K562 (cell line): ENCODE data around the gene SHB. TPM values are rescaled to one million over a fixed set of nuclear protein-coding genes. Genes with fewer than 3 reads are reported as not detected.

ENCODE experiments used
- ATAC-seq: fragments of 200-7000 bp; cut with Tn5 transposase; 3 replicates; pipeline ENCODE4 v1.9.1; 2020; ENCODE audit warnings: moderate library complexity
- BruUV-seq: library from RNA; stranded (reverse); fragments of 400-500 nt; replicated peaks from 2 replicates; lab custom pipeline; 2021; lab: Mats Ljungman, UMichigan
- CTCF ChIA-PET: fragments of 300-600 bp; formaldehyde crosslinking; extraction: SDS; loops from one replicate; lab custom pipeline; 2021; ENCODE audit warnings: low intra/inter-chr PET ratio; lab: Yijun Ruan, JAX
- POLR2A ChIA-PET: fragments of 300-600, 350-650 bp; sonication (Branson Sonifier 250); formaldehyde crosslinking; extraction: SDS; loops from one replicate; lab custom pipeline; 2021; ENCODE audit warnings: antibody characterized with exemption, inconsistent platforms; lab: Yijun Ruan, JAX
- DNase-seq, 4 experiments: peaks; one replicate each; pipeline versions ENCODE4 v3.0.0 to v3.0.0-alpha.2; 2011 to 2018; ENCODE audit warnings: low spot score in 3 of 4, mixed read lengths in 3 of 4; ENCODE audit errors: extremely low read depth in 1 of 4
- FAIRE-seq: peaks from 2 replicates; lab custom pipeline; 2011; peaks lifted over from hg19 to GRCh38; lab: Jason Lieb, UNC
- H2AFZ ChIP-seq: 2 replicates; pipeline ENCODE4 v1.6.0; 2011; ENCODE audit warnings: low read depth, low read length, control low read depth, inconsistent platforms
- H3K27ac ChIP-seq: fragments of 200-600 bp; 3 replicates; pipeline ENCODE4 v1.8.0; 2011; ENCODE audit warnings: low read depth, mild to moderate bottlenecking, control low read depth, inconsistent platforms, low read length, moderate library complexity, mixed read lengths; ENCODE audit errors: extremely low read depth
- H3K27me3 ChIP-seq, 2 experiments: fragments of 300-600 bp in 1 of 2; 2 replicates in 1 of 2; 3 replicates in 1 of 2; pipeline versions ENCODE4 v1.6.0 to v1.8.0; 2011; ENCODE audit warnings: inconsistent platforms in 2 of 2, low read length in 2 of 2, mild to moderate bottlenecking in 1 of 2, mixed read lengths in 1 of 2, moderate library complexity in 1 of 2; ENCODE audit not compliant: control insufficient read depth in 2 of 2, insufficient read depth in 2 of 2
- H3K36me3 ChIP-seq: fragments of 300-600 bp; 3 replicates; pipeline ENCODE4 v1.8.0; 2011; ENCODE audit warnings: mild to moderate bottlenecking, low read length, inconsistent platforms; ENCODE audit not compliant: control insufficient read depth, insufficient read depth
- H3K4me1 ChIP-seq, 2 experiments: fragments of 200-600 bp in 1 of 2; replicated peaks in 1 of 2; 2 replicates in 1 of 2; 3 replicates in 1 of 2; pipeline versions ENCODE4 v1.5.1 to v1.8.0; 2011; ENCODE audit warnings: inconsistent platforms in 2 of 2, low read length in 2 of 2, mild to moderate bottlenecking in 1 of 2, mixed read lengths in 1 of 2, moderate library complexity in 1 of 2; ENCODE audit not compliant: control insufficient read depth in 2 of 2, insufficient read depth in 2 of 2
- H3K4me2 ChIP-seq: 2 replicates; pipeline ENCODE4 v1.6.1; 2011; ENCODE audit warnings: low read length, control low read depth, inconsistent platforms, mixed read lengths; ENCODE audit not compliant: insufficient read depth
- H3K4me3 ChIP-seq: fragments of 200-600 bp; sonication (generic), shearing (Covaris generic); 2 replicates; pipeline ENCODE4 v1.5.1; 2016; ENCODE audit warnings: control low read depth, inconsistent platforms
- H3K79me2 ChIP-seq: fragments of 200-600 bp; 3 replicates; pipeline ENCODE4 v1.8.0; 2011; ENCODE audit warnings: low read length, inconsistent platforms; ENCODE audit not compliant: control insufficient read depth, insufficient read depth
- H3K9ac ChIP-seq, 2 experiments: 2 replicates each; pipeline versions ENCODE4 v1.6.0 to v1.6.1; 2011; ENCODE audit warnings: low read depth in 2 of 2, low read length in 2 of 2, control low read depth in 1 of 2, inconsistent platforms in 1 of 2, mild to moderate bottlenecking in 1 of 2, mixed read lengths in 1 of 2; ENCODE audit not compliant: insufficient read depth in 1 of 2
- H3K9me1 ChIP-seq: one replicate; pipeline ENCODE4 v1.6.0; 2011; ENCODE audit warnings: inconsistent platforms, mild to moderate bottlenecking, low read length, moderate library complexity; ENCODE audit not compliant: control insufficient read depth, insufficient read depth
- H3K9me3 ChIP-seq: replicated peaks from 2 replicates; pipeline ENCODE4 v1.5.1; 2011; ENCODE audit warnings: low read depth, low read length, inconsistent platforms; ENCODE audit not compliant: control insufficient read depth, insufficient read depth
- H4K20me1 ChIP-seq: replicated peaks from 2 replicates; pipeline ENCODE4 v1.6.1; 2011; ENCODE audit warnings: low read length, inconsistent platforms, mixed read lengths; ENCODE audit not compliant: control insufficient read depth, insufficient read depth
- ADNP ChIP-seq: fragments of 200-800 bp; sonication (Bioruptor generic); IDR thresholded peaks from 2 replicates; pipeline ENCODE4 v1.6.1; 2016; ENCODE audit warnings: missing genetic modification characterization, missing compliant biosample characterization
- HDAC2 ChIP-seq: fragments of 450-650 bp; IDR thresholded peaks from 2 replicates; pipeline ENCODE4 v1.6.1; 2016; ENCODE audit warnings: mild to moderate bottlenecking
- KDM1A ChIP-seq, 2 experiments: fragments of 450-650 bp; IDR thresholded peaks; 2 replicates each; pipeline ENCODE4 v1.6.1; 2016; ENCODE audit warnings: mild to moderate bottlenecking in 2 of 2
- KHSRP ChIP-seq: fragments of 450-650 bp; IDR thresholded peaks from 2 replicates; pipeline ENCODE4 v1.6.1; 2017
- MEIS2 ChIP-seq: fragments of 450-650 bp; IDR thresholded peaks from 2 replicates; pipeline ENCODE4 v1.6.1; 2014; ENCODE audit warnings: mild to moderate bottlenecking; ENCODE audit not compliant: partially characterized antibody
- NUFIP1 ChIP-seq: fragments of 450-650 bp; IDR thresholded peaks from 2 replicates; pipeline ENCODE4 v1.6.1; 2018; ENCODE audit not compliant: partially characterized antibody
- RBM25 ChIP-seq: fragments of 200-400 bp; formaldehyde crosslinking; IDR thresholded peaks from 2 replicates; pipeline ENCODE4 v1.6.1; 2018; ENCODE audit warnings: low read length, low read depth, moderate library complexity; ENCODE audit not compliant: severe bottlenecking
- TBP ChIP-seq: optimal IDR thresholded peaks from 2 replicates; pipeline ENCODE3; 2011; ENCODE audit warnings: low read depth, low read length, improper control_type of control experiment
- TCF7L2 ChIP-seq: fragments of 150-350 bp; IDR thresholded peaks from 2 replicates; pipeline ENCODE4 v1.6.1; 2016; ENCODE audit warnings: low read depth, mild to moderate bottlenecking, low read length, moderate library complexity
- ZNF609 ChIP-seq: sonication (generic); formaldehyde crosslinking; IDR thresholded peaks from 2 replicates; pipeline ENCODE4 v1.8.1; 2023; ENCODE audit warnings: missing genetic modification reagents, mild to moderate bottlenecking, borderline replicate concordance
- WGBS: fragments of 100-300 bp; shearing (Covaris generic); methylation state at CpG from one replicate; pipeline ENCODE4 v1.1.6; 2016; ENCODE audit warnings: low coverage, mixed read lengths; ENCODE audit not compliant: insufficient coverage; ENCODE audit errors: missing lambda C conversion rate; 5-methylcytosine and 5-hydroxymethylcytosine counted together
- in situ Hi-C: fragments of 300-500 bp; cut with MboI; formaldehyde crosslinking; loops from 4 replicates; pipeline ENCODE4 v1.15.0; 2018; ENCODE audit warnings: inconsistent platforms, mixed read lengths
- intact Hi-C: fragments of 100-400 bp; cut with micrococcal nuclease; formaldehyde crosslinking; loops from 2 replicates; pipeline ENCODE4 v1.14.2; 2022
- polyA plus RNA-seq, 8 experiments: library from polyadenylated mRNA; depleted of rRNA in 4 of 8; stranded (reverse) in 5 of 8; unstranded in 3 of 8; fragments of >200 nt; fragmentation: Nextera tagmentation in 2 of 8; fragmentation: Illumina TruSeq in 1 of 8; extraction: Ambion mirVana in 2 of 8; extraction: Trizol in 1 of 8; gene quantifications; 2 replicates each; pipeline versions ENCODE4 v1.2.1 to v1.2.3, GENCODE V29; 2011 to 2014; ENCODE audit warnings: inconsistent platforms in 1 of 8, missing spikeins in 1 of 8
- total RNA-seq, 7 experiments: library from RNA; depleted of rRNA in 6 of 7; stranded (reverse); fragments of >200 nt in 6 of 7; fragmentation: Illumina TruSeq in 2 of 7; extraction: Trizol in 2 of 7; gene quantifications; 2 replicates each; pipeline versions ENCODE4 v1.2.1 to v1.2.3, GENCODE V29; 2011 to 2021; ENCODE audit warnings: low replicate concordance in 1 of 7
- TF ChIP-seq, protein P1 (sequence below): fragments of 450-650 bp; IDR thresholded peaks from 2 replicates; pipeline ENCODE4 v1.6.1; 2016
- TF ChIP-seq, protein P2 (sequence below), 2 experiments: fragments of 450-650 bp in 1 of 2; IDR thresholded peaks; 2 replicates each; pipeline ENCODE4 v1.6.1; 2011 to 2017; ENCODE audit warnings: low read depth in 2 of 2, antibody characterized with exemption in 1 of 2, borderline replicate concordance in 1 of 2, low read length in 1 of 2, mild to moderate bottlenecking in 1 of 2, mixed read lengths in 1 of 2; ENCODE audit not compliant: control insufficient read depth in 1 of 2

SHB gene
- total and polyA plus RNA-seq, 9 of the 15 experiments (the other 6 are each of a cell fraction or from before 2014, with no cell fraction given), result 0.78 to 16.0 (median 5.3) TPM

DNA sequence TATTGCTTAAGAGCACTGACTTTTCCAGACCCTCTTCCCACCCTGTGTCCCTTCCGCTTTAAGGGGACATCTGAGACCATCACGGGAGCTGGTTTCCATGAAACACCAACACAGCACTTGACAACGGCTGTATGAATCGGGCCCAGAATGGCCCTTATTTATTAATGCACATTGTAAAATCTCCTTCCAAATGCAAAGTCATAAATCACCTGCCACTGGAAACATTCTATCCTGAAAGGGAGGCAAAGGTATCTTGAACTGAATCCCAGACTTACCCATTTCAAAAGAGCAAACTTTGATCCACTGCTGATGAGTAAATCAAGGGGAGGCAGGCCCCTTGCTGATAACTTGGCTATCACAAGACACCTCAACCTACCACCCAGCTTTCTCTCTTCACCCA, 37.4 kb downstream of the SHB start (continued):
- TF ChIP-seq, protein P1, sequence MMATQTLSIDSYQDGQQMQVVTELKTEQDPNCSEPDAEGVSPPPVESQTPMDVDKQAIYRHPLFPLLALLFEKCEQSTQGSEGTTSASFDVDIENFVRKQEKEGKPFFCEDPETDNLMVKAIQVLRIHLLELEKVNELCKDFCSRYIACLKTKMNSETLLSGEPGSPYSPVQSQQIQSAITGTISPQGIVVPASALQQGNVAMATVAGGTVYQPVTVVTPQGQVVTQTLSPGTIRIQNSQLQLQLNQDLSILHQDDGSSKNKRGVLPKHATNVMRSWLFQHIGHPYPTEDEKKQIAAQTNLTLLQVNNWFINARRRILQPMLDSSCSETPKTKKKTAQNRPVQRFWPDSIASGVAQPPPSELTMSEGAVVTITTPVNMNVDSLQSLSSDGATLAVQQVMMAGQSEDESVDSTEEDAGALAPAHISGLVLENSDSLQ, result peak; percentile 45; the same call in 1 of the 2 replicates
- peak; percentile 66 for TF ChIP-seq MEIS2

DNA sequence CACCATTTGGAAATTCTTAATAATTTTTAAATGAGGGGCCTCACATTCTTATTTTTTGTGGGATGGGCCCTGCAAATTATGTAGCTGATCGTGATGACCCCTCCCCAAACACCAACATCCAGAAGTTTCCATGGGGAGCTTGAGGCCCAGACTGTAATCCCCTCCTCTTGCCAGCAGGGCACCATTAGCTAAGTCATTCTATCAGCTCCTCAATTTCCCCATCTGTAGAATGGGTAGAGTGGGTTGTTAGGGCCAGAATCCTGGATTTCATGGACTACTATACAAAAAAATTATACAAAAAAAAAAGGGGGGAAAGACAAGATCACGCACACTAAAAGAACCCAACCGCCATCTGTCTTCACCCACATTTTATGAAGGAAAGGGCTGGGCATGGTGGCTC, 38.4 kb downstream of the SHB start:
- Histone ChIP-seq H3K36me3 (no peaks in the 10 kb centered on the region), H4K20me1 (peaks cover 17% of the 10 kb centered on the region), H3K4me3 (no peak overlapping the region), H3K27me3 (no peaks in the 10 kb centered on the region), H3K4me2 (no peak overlapping the region), H3K27ac (no peak overlapping the region), H2AFZ (no peak overlapping the region), H3K9me3 (no peaks in the 10 kb centered on the region), H3K4me1 (peaks cover 9 to 12% of the 10 kb centered on the region in 2 experiments; a peak in 4 of 5 replicates), H3K9ac (no peak overlapping the region), H3K9me1 (peaks cover 3% of the 10 kb centered on the region), H3K79me2 (peaks cover 24% of the 10 kb centered on the region; the same call in 2 of the 3 replicates)
- POLR2A ChIA-PET, result interaction anchor here (0.7 to 0.8 kb wide), 2 partner anchors 13 to 90 kb away, joined by 3 read pairs; no protein-coding TSS in a partner anchor
- FAIRE-seq (no peak), ATAC-seq (no peak), DNase-seq (peak in 2 of 4 experiments; percentile 48 to 50)
- BruUV-seq, result no TSS peak
- intact Hi-C loops (no loop called here), in situ Hi-C loops (no loop called here)
- WGBS, result 75% methylated on average over 3 of the region's 3 CpGs
- CTCF ChIA-PET, result interaction anchor here (0.7 kb wide), 1 partner anchor 126 kb away, joined by 3 read pairs; no protein-coding TSS in a partner anchor
- TF ChIP-seq HDAC2, result peak; percentile 52; the same call in 1 of the 2 replicates
- TF ChIP-seq ADNP (tag), result peak; percentile 86; the same call in 1 of the 2 replicates
- TF ChIP-seq NUFIP1, result no peak
- no peak for TF ChIP-seq ZNF609 (CRISPR knock-in tag)
- TF ChIP-seq, protein P2, sequence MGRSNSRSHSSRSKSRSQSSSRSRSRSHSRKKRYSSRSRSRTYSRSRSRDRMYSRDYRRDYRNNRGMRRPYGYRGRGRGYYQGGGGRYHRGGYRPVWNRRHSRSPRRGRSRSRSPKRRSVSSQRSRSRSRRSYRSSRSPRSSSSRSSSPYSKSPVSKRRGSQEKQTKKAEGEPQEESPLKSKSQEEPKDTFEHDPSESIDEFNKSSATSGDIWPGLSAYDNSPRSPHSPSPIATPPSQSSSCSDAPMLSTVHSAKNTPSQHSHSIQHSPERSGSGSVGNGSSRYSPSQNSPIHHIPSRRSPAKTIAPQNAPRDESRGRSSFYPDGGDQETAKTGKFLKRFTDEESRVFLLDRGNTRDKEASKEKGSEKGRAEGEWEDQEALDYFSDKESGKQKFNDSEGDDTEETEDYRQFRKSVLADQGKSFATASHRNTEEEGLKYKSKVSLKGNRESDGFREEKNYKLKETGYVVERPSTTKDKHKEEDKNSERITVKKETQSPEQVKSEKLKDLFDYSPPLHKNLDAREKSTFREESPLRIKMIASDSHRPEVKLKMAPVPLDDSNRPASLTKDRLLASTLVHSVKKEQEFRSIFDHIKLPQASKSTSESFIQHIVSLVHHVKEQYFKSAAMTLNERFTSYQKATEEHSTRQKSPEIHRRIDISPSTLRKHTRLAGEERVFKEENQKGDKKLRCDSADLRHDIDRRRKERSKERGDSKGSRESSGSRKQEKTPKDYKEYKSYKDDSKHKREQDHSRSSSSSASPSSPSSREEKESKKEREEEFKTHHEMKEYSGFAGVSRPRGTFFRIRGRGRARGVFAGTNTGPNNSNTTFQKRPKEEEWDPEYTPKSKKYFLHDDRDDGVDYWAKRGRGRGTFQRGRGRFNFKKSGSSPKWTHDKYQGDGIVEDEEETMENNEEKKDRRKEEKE (IDR thresholded peaks at IDR 0.05; ENCODE audit: borderline replicate concordance in 1 of 2, control insufficient read depth in 1 of 2, low read depth in 2 of 2, low read length in 1 of 2), result no peak
- TF ChIP-seq RBM25, result peak; percentile 94
- no peak for TF ChIP-seq TBP
- TF ChIP-seq KHSRP, result no peak
- TF ChIP-seq KDM1A (IDR thresholded peaks at IDR 0.05), result peak; percentile 57 to 68
- TF ChIP-seq TCF7L2, result no peak
